GM19455 (cell line): Measurements from ENCODE around the gene SLC10A3.

ENCODE experiments used
- ATAC-seq: cut with Tn5 transposase; IDR thresholded peaks from one replicate; pipeline ENCODE4 v1.9.1; 2021; ENCODE audit not compliant: unreplicated experiment

The SLC10A3 gene, protein sequence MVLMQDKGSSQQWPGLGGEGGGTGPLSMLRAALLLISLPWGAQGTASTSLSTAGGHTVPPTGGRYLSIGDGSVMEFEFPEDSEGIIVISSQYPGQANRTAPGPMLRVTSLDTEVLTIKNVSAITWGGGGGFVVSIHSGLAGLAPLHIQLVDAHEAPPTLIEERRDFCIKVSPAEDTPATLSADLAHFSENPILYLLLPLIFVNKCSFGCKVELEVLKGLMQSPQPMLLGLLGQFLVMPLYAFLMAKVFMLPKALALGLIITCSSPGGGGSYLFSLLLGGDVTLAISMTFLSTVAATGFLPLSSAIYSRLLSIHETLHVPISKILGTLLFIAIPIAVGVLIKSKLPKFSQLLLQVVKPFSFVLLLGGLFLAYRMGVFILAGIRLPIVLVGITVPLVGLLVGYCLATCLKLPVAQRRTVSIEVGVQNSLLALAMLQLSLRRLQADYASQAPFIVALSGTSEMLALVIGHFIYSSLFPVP

GRCh38 chrX:154490414-154491083 is at the start of gene SLC10A3:
TSS of gene SLC10A3 (minus strand) at chrX:154490629. CDS start at chrX:154488940, 1,689 bp downstream.
- peak; percentile 75 for ATAC-seq

DNA sequence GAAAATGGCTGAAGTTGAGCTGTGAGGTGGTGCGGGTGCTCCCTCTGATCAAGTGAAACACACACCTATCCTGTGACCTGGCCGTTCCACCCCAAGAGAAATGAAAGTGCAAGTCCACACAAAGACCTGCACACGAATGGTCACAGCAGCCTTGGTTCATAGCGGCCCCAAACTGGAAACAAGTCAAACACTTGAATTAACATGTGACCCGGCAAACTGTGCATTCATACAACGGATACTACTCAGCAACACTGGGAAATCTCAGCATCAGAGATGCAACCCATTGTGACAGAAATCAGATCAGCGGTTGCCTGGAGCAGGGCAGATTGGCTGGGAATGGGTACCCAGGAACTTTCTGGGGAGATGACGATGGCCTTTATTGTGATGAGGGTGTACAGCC is 48.6 kb upstream of the SLC10A3 start:
- no peak for ATAC-seq

DNA sequence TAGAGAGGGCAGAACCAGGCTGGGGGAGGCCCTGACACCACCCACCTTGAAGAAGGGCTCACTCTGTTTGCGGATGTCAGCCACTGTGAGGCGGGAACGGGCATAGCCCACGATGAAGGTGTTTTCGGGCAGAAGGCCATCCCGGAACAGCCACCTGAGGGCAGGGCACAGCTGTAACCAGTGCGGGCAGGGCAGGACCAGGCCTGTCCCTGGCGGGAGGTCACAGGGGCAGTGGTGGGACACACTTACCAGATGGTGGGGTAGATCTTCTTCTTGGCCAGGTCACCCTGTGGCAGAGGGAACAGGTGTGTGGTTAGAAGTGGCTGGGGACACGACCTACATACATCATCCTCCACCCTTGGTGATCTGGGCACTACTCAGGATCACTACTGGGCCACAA is 45.5 kb upstream of the SLC10A3 start:
- ATAC-seq, result no peak

DNA sequence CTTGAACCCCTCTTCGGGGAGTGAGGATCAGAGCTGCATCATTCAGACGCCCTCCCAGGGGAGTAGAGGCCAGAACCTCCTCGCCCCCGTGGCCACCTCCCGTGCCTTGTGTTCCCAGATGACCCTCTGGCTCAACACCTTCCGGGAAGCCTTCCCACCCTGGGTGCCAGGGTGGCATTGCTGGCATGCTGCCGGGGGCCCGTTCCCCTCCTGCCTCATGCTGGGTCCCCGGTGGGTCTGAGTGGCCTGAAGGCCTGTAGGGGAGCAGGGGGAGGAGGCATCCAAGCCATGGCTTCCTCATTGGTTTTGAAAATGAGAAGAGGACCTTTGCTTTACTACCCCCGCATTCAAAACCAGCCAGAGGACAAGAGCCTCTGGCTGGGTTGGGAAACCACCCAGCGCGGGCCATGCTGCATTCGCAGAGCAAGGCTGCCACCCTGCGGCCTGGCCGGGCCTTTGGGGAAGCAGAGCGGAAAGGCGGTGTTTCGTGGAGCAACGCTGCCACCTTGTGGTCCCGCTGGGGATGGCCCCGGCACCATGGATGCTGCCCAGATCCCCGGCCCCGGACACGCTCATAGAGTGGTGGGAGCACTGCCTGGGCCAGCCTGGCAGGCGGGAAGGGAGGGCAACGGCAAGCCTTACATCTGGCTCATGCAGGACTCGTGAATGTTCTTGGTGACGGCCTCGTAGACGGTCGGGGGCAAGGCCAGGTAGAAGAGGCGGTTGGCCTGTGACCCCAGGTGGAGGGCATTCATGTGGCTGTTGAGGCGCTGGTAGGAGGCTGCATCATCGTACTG is 44.3 kb upstream of the SLC10A3 start:
- ATAC-seq, result peak; percentile 72

- no peak for ATAC-seq
These were observed 42.3 kb upstream of the SLC10A3 start for GRCh38 chrX:154532690-154533089.

GRCh38 chrX:154531626-154532025 is 41.2 kb upstream of the SLC10A3 start:
- ATAC-seq, result no peak

DNA sequence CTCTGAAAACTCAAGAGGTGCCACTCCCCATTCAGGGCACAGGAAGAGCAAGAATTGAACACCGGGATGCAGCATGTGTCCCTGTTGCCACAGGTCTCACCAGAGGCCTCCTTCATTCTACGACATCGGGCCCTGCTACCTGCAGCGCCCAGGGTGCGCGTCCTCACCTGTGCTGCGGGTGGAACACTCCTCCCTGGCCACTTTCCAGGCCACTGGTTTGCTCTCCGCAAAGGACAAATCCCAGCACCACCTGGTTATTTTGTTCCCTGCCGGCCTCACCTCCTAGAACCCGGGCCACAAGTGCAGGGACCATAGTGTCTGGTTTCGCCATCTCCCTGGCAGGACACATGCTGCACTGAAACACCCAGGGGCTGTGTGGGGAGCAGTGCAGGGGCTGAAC is 39.9 kb upstream of the SLC10A3 start:
- no peak for ATAC-seq

- ATAC-seq, result no peak
These were observed 38.8 kb upstream of the SLC10A3 start for GRCh38 chrX:154529206-154529612.

- no peak for ATAC-seq
These were observed 36.7 kb upstream of the SLC10A3 start for GRCh38 chrX:154526901-154527675.

DNA sequence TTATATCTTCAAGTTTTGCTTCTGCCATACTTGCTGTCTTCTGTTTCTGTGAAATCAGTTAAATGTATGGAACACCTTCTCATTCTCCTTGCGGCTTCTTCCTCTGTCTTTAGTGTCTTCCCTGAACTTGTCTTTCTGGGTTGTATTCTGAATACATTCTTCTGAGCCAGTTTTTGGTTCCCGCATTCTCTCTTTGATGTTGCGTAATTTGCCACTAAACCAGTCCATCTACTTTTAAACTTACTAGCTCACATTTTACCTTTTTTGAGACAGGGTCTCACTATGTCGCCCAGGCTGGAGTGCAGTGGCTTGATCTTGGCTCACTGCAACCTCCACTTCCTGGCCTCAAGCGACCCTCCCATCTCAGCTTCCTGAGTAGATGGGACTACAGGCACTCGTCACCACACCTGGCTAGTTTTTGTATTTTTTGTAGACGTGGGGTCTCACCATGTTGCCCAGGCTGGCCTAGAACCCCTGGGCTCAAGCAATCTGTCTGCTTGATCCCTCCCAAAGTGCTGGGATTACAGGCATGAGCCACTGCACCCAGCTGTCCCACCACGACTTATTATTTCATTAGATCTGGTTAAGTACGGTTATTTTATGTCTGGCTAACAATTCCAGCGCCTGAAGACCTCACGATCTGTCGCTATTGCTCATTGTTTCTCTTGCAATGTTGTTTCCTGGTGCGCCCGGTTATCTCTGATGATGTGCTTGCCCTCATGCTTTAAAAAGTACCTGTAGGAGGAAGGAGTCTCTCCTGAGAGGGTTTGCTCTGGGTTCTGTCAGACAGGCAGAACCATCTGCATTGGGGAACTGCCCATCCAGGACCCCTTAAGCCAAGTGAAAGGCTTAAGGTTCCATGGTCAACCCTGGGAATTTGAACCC is 35.4 kb upstream of the SLC10A3 start:
- ATAC-seq, result no peak

GRCh38 chrX:154519389-154519788 is 29.0 kb upstream of the SLC10A3 start:
- ATAC-seq, result no peak

GRCh38 chrX:154517101-154517781 is 26.8 kb upstream of the SLC10A3 start:
- ATAC-seq, result no peak

DNA sequence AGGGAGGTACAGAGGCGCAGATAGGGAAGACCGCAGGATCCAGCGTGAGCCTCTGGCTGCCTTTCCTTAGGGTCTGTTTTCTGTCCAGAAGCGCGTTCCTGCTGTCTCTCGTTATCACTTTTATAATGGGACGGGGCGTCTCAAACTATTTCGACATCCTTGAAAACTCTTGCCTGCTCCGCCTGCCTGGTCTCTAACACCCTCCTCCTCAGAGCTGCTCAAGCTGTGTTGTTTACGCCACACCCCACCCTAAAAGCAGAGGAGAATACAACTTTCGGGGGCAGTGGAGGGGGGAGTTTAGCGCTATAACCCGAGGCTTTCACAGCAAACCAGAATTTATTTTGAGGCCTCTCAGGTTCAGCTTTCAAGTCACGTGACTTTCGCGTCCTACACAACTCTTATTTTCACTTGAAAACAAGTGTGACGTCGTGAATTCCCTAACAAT is 26.2 kb upstream of the SLC10A3 start:
- ATAC-seq, result no peak

- ATAC-seq, result peak; percentile 91
These were observed 25.7 kb upstream of the SLC10A3 start, which contains the start of gene FAM3A for GRCh38 chrX:154515966-154516655. TSS of gene FAM3A (minus strand) at chrX:154516232. CDS start at chrX:154515772, 460 bp downstream.

GRCh38 chrX:154515090-154515965 is 24.9 kb upstream of the SLC10A3 start:
- ATAC-seq, result no peak

DNA sequence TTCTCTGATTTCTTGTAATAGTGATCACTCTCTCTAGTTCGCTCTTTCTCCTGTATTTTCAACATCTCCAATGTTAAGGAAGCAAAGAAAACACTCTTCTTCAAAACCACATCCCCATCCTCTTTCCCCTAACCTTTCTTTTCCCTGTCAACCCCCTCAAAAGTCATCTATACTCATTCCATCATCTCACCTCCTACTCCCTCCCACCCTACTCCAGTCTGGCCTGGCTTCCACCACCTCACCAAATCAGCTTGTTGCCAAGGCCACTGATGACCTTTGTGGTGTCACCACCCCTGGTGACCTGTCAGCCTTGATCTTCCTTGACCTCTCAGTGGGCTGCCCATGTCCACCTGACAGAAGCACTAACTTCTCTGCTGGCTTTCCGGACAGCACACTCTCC is 23.3 kb upstream of the SLC10A3 start:
- no peak for ATAC-seq

GRCh38 chrX:154512879-154513553 is 22.6 kb upstream of the SLC10A3 start:
- no peak for ATAC-seq
